GM12878 (cell line): ENCODE measurements around the gene INPP4B. TPM values are rescaled to one million over a fixed set of nuclear protein-coding genes. Genes with fewer than 3 reads are reported as not detected.
A peak's percentile ranks its signal among the peaks of the same experiment; 100 is the strongest.

Experiments used
- ATAC-seq: fragments of 200-7000 bp; cut with Tn5 transposase; 3 replicates; pipeline ENCODE4 v1.9.1; 2020; ENCODE audit warnings: mild to moderate bottlenecking, moderate library complexity
- BruUV-seq: library from RNA; stranded (reverse); fragments of 400-500 nt; replicated peaks from 2 replicates; lab custom pipeline; 2021; lab: Mats Ljungman, UMichigan
- CTCF ChIA-PET: fragments of 300-600 bp; sonication (Branson Sonifier 250); formaldehyde crosslinking; extraction: SDS; loops from one replicate; lab custom pipeline; 2021; ENCODE audit warnings: inconsistent platforms; lab: Yijun Ruan, JAX
- POLR2A ChIA-PET: fragments of 350-600 bp; formaldehyde crosslinking; extraction: SDS; loops from one replicate; lab custom pipeline; 2021; ENCODE audit warnings: inconsistent platforms; lab: Charles Lee
- RAD21 ChIA-PET: fragments of 300-600 bp; sonication (Branson Sonifier 250); formaldehyde crosslinking; loops from one replicate; lab custom pipeline; 2023; ENCODE audit warnings: antibody characterized with exemption; ENCODE audit not compliant: unreplicated experiment; lab: Charles Lee
- SMC1A ChIA-PET: fragments of 300-600 bp; sonication (Branson Sonifier 250); formaldehyde crosslinking; loops from one replicate; lab custom pipeline; 2023; ENCODE audit not compliant: unreplicated experiment, uncharacterized antibody; lab: Charles Lee
- DNase-seq: peaks from one replicate; pipeline ENCODE4 v3.0.0-alpha.2; 2011; ENCODE audit warnings: low read depth, low spot score
- FAIRE-seq: peaks from 3 replicates; lab custom pipeline; 2011; peaks lifted over from hg19 to GRCh38; lab: Jason Lieb, UNC
- H2AFZ ChIP-seq: 2 replicates; pipeline ENCODE4 v1.6.0; 2011; ENCODE audit warnings: low read depth, low read length, control low read depth; ENCODE audit not compliant: control insufficient read depth
- H3K27ac ChIP-seq: 2 replicates; pipeline ENCODE4 v1.5.1; 2011; ENCODE audit warnings: control low read depth; ENCODE audit not compliant: control insufficient read depth, insufficient read depth
- H3K27me3 ChIP-seq, 2 experiments: replicated peaks in 1 of 2; 2 replicates each; pipeline versions ENCODE4 v1.6.0 to v1.6.1; 2011; ENCODE audit warnings: low read length in 1 of 2; ENCODE audit not compliant: control insufficient read depth in 2 of 2, insufficient read depth in 2 of 2
- H3K36me3 ChIP-seq, 2 experiments: 2 replicates each; pipeline ENCODE4 v1.5.1; 2011; ENCODE audit warnings: low read length in 1 of 2; ENCODE audit not compliant: control insufficient read depth in 2 of 2, insufficient read depth in 2 of 2
- H3K4me1 ChIP-seq: 2 replicates; pipeline ENCODE4 v1.6.1; 2011; ENCODE audit warnings: mild to moderate bottlenecking, low read length, moderate library complexity, mixed read lengths; ENCODE audit not compliant: control insufficient read depth, insufficient read depth
- H3K4me2 ChIP-seq: 2 replicates; pipeline ENCODE4 v1.6.0; 2011; ENCODE audit warnings: control low read depth; ENCODE audit not compliant: control insufficient read depth, insufficient read depth
- H3K4me3 ChIP-seq: fragments of 200-600 bp; sonication (generic); 2 replicates; pipeline ENCODE4 v1.5.1; 2016
- H3K79me2 ChIP-seq: 2 replicates; pipeline ENCODE4 v1.6.0; 2011; ENCODE audit warnings: low read length; ENCODE audit not compliant: control insufficient read depth, insufficient read depth
- H3K9ac ChIP-seq: 2 replicates; pipeline ENCODE4 v1.8.0; 2011; ENCODE audit warnings: low read length, control low read depth, mixed read lengths; ENCODE audit not compliant: control insufficient read depth, insufficient read depth
- H3K9me3 ChIP-seq: replicated peaks from 3 replicates; pipeline ENCODE4 v1.5.1; 2011; ENCODE audit warnings: mild to moderate bottlenecking, low read length; ENCODE audit not compliant: control insufficient read depth, insufficient read depth
- H4K20me1 ChIP-seq: 2 replicates; pipeline ENCODE4 v1.6.0; 2011; ENCODE audit not compliant: control insufficient read depth, insufficient read depth
- NKRF ChIP-seq: fragments of 450-650 bp; conservative IDR thresholded peaks from 2 replicates; pipeline ENCODE4 v1.6.1; 2017; ENCODE audit warnings: mild to moderate bottlenecking, moderate library complexity
- POLR2A ChIP-seq: IDR thresholded peaks from 2 replicates; pipeline ENCODE4 v1.6.1; 2011; ENCODE audit warnings: low read depth, mild to moderate bottlenecking, low read length
- POLR2AphosphoS2 ChIP-seq: IDR thresholded peaks from 2 replicates; pipeline ENCODE4 v1.6.1; 2011; ENCODE audit warnings: low read depth, mild to moderate bottlenecking, low read length, improper control_type of control experiment, moderate library complexity
- SMARCA5 ChIP-seq: fragments of 450-650 bp; IDR thresholded peaks from 2 replicates; pipeline ENCODE4 v1.6.1; 2017; ENCODE audit warnings: mild to moderate bottlenecking
- TARDBP ChIP-seq: IDR thresholded peaks from 2 replicates; pipeline ENCODE4 v1.6.1; 2016; ENCODE audit warnings: borderline replicate concordance
- TCF12 ChIP-seq: IDR thresholded peaks from 2 replicates; pipeline ENCODE4 v1.6.1; 2011; ENCODE audit warnings: low read depth, mild to moderate bottlenecking, low read length
- ZBED1 ChIP-seq: IDR thresholded peaks from 2 replicates; pipeline ENCODE4 v1.6.1; 2016; ENCODE audit warnings: borderline replicate concordance
- WGBS: methylation state at CpG from one replicate; pipeline ENCODE4 v1.1.6; 2016; ENCODE audit warnings: low lambda C conversion rate; ENCODE audit not compliant: insufficient replicate concordance, insufficient coverage; ENCODE audit errors: missing lambda C conversion rate; 5-methylcytosine and 5-hydroxymethylcytosine counted together
- in situ Hi-C: fragments of 300-500 bp; cut with MboI; formaldehyde crosslinking; loops from 9 replicates; pipeline ENCODE4 v1.14.3; 2018; ENCODE audit warnings: mixed read lengths
- intact Hi-C: fragments of 100-400 bp; cut with micrococcal nuclease; formaldehyde crosslinking; loops from one replicate; pipeline ENCODE4 v1.14.2; 2022; ENCODE audit not compliant: unreplicated experiment
- polyA plus RNA-seq, 11 experiments: library from polyadenylated mRNA; depleted of rRNA in 4 of 11; unstranded in 6 of 11; stranded (reverse) in 5 of 11; fragments of >200 nt; fragmentation: Nextera tagmentation in 4 of 11; fragmentation: Illumina TruSeq in 1 of 11; extraction: Ambion mirVana in 4 of 11; extraction: Trizol in 1 of 11; gene quantifications; 1 replicate in 1 of 11; 2 replicates in 10 of 11; pipeline versions ENCODE4 v1.2.1 to v1.2.3, GENCODE V29; 2011 to 2016; ENCODE audit warnings: inconsistent platforms in 2 of 11, missing spikeins in 2 of 11, low read depth in 1 of 11
- total RNA-seq, 4 experiments: library from RNA; depleted of rRNA in 3 of 4; stranded (reverse); fragments of >200 nt in 3 of 4; fragmentation: Illumina TruSeq in 1 of 4; extraction: Trizol in 1 of 4; gene quantifications; 2 replicates each; pipeline versions ENCODE4 v1.2.1 to v1.2.3, GENCODE V29; 2013 to 2021

The INPP4B gene
- total and polyA plus RNA-seq, 10 of the 15 experiments (the other 5 are each of a cell fraction or from before 2014, with no cell fraction given): 0.53 to 11.2 (median 0.95) TPM

- in situ Hi-C loops: no loop called here
- 0% methylated on average over 3 of the region's 3 CpGs for whole genome bisulfite sequencing
- CTCF ChIA-PET: interaction anchor here (0.7 to 3.5 kb wide), 9 partner anchors 8 to 257 kb away, joined by 3 to 19 read pairs (median 4); no protein-coding TSS in a partner anchor
These were observed 306.2 kb downstream of the INPP4B start for GRCh38 chr4:142539796-142540482.

More at GRCh38 chr4:142539796-142540482, 306.2 kb downstream of the INPP4B start:
- SMC1A ChIA-PET: interaction anchor here (0.9 to 6.0 kb wide), 17 partner anchors 10 to 191 kb away, joined by 3 to 115 read pairs (median 5); no protein-coding TSS in a partner anchor
- Histone ChIP-seq H3K4me3 (no peak overlapping the region), H2AFZ (no peak overlapping the region), H3K79me2 (no peaks in the 10 kb centered on the region), H3K9me3 (no peaks in the 10 kb centered on the region), H4K20me1 (no peaks in the 10 kb centered on the region), H3K27ac (no peak overlapping the region), H3K9ac (no peak overlapping the region), H3K4me2 (no peak overlapping the region), H3K27me3 (no peaks in the 10 kb centered on the region), H3K4me1 (no peaks in the 10 kb centered on the region), H3K36me3 (no peaks in the 10 kb centered on the region)
- intact Hi-C loops: no loop called here
- no TSS peak for BruUV-seq
- DNase-seq (no peak), FAIRE-seq (no peak), ATAC-seq (peak; percentile 40)
- RAD21 ChIA-PET: interaction anchor here (0.7 to 5.9 kb wide), 14 partner anchors 8 to 256 kb away, joined by 3 to 60 read pairs (median 5); no protein-coding TSS in a partner anchor
- TF ChIP-seq POLR2A (no peak), POLR2AphosphoS2 (no peak), TCF12 (no peak), ZBED1 (no peak), TARDBP (no peak), SMARCA5 (no peak), NKRF (no peak)
- POLR2A ChIA-PET: interaction anchor here (1.4 kb wide), 1 partner anchor 137 kb away, joined by 4 read pairs; no protein-coding TSS in a partner anchor
